GM04504 (cell line): Measurements from ENCODE around the gene DDX50.
"Not testable (repeated sequence)": the region's sequence is repeated elsewhere in the genome, so short reads cannot be mapped to it uniquely, and the experiment has no call there.

Source experiments
- DNase-seq: peaks from one replicate; pipeline ENCODE4 v3.0.0-alpha.2; 2012; ENCODE audit warnings: low read depth

The DDX50 gene

GRCh38 chr10:68901105-68901927 lies at the start of gene DDX50:
Gene DDX50 (plus strand): TSS chr10:68901315. CDS start chr10:68901385, 70 bp downstream.
- DNase-seq = peak; percentile 99

GRCh38 chr10:68856352-68856751 lies 44.8 kb upstream of the DDX50 start:
- DNase-seq = no peak

GRCh38 chr10:68857005-68857404 lies 44.1 kb upstream of the DDX50 start:
- DNase-seq = no peak

- no peak for DNase-seq
Observed at GRCh38 chr10:68861253-68861652, 39.9 kb upstream of the DDX50 start.

GRCh38 chr10:68864611-68865010 lies 36.5 kb upstream of the DDX50 start:
- no peak for DNase-seq

GRCh38 chr10:68868173-68868572 lies 32.9 kb upstream of the DDX50 start:
- DNase-seq = not testable (repeated sequence)

GRCh38 chr10:68869623-68870022 lies 31.5 kb upstream of the DDX50 start:
- no peak for DNase-seq

GRCh38 chr10:68870061-68870460 lies 31.1 kb upstream of the DDX50 start:
- no peak for DNase-seq

- DNase-seq = no peak
Observed at GRCh38 chr10:68870545-68871104, 30.5 kb upstream of the DDX50 start.

GRCh38 chr10:68871105-68871711 lies 29.9 kb upstream of the DDX50 start:
- peak; percentile 17 for DNase-seq

- DNase-seq = peak; percentile 29
Observed at GRCh38 chr10:68871731-68872342, 29.3 kb upstream of the DDX50 start.

- no peak for DNase-seq
Observed at GRCh38 chr10:68876246-68877138, 24.6 kb upstream of the DDX50 start.

GRCh38 chr10:68877482-68878110 lies 23.5 kb upstream of the DDX50 start:
- DNase-seq = no peak

GRCh38 chr10:68878496-68878895 lies 22.6 kb upstream of the DDX50 start:
- DNase-seq = no peak

GRCh38 chr10:68879628-68880027 lies 21.5 kb upstream of the DDX50 start:
- DNase-seq = no peak

- no peak for DNase-seq
Observed at GRCh38 chr10:68880181-68880580, 20.9 kb upstream of the DDX50 start.

- DNase-seq = no peak
Observed at GRCh38 chr10:68895041-68895440, 6.1 kb upstream of the DDX50 start.

- peak; percentile 51 for DNase-seq
Observed at GRCh38 chr10:68897336-68897741, 3.8 kb upstream of the DDX50 start.

GRCh38 chr10:68899186-68899745 lies 1.8 kb upstream of the DDX50 start:
- DNase-seq = no peak

- peak; percentile 35 for DNase-seq
Observed at GRCh38 chr10:68900427-68901104, 549 bp upstream of the DDX50 start.
